Measurements from ENCODE around the gene KLK14.

The KLK14 gene, protein sequence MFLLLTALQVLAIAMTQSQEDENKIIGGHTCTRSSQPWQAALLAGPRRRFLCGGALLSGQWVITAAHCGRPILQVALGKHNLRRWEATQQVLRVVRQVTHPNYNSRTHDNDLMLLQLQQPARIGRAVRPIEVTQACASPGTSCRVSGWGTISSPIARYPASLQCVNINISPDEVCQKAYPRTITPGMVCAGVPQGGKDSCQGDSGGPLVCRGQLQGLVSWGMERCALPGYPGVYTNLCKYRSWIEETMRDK

GRCh38 chr19:51082611-51083010, at the start of gene KLK14:
TSS of gene KLK14 (minus strand) at chr19:51082887. CDS start at chr19:51082614, 273 bp downstream.
- no peak for DNase-seq

- DNase-seq: no peak
Observed at GRCh38 chr19:51131780-51132680, 49.3 kb upstream of the KLK14 start.

GRCh38 chr19:51129716-51130115, 47.0 kb upstream of the KLK14 start:
- no peak for DNase-seq

DNA sequence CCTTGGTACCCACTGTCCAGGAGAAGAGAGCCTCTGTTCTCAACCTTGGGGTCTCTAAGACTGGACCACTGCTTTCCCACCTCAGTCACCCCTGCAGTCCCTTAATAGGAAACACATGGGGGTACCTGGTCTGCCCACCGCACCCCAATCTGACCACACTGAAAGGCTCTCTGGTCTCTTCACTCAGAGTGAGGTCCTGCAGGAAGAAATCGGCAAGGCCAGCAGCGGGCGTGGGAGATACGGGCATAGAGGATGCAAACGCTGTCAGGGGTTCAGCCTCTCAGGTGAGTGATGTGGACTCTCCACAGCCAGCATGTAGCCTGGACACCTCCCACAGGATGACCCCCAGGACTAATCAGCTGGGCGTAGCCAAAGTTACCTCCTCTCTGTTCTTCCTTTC, 45.5 kb upstream of the KLK14 start:
- DNase-seq: no peak

DNA sequence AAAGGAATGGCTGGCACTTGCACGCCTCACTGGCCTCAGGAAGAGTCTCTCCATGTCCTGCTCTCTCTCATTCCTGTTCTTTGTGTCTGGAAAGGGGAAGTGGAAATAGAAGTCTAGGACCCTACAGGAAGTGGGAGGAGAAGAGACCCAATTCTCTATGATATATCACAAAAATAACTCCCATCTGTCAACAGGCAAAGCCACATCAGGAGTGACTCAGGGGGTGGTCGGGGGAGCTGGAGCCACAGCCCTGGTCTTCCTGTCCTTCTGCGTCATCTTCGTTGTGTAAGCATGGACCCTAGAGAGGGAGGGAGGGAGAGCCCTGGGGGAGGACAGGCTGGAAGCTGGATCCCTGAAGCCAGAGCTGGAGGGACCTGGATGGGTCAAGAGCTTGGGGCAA, 45.1 kb upstream of the KLK14 start:
- no peak for DNase-seq

DNA sequence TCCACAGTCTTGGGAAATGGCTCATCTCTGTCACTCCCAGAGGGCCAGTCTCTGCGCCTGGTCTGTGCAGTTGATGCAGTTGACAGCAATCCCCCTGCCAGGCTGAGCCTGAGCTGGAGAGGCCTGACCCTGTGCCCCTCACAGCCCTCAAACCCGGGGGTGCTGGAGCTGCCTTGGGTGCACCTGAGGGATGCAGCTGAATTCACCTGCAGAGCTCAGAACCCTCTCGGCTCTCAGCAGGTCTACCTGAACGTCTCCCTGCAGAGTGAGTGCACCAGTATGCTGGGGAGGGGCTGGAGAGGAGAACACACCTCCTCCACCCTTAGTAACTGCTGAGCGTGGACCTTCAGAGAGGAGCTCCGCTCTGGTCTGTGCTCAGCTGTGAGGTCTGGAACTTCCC, 44.3 kb upstream of the KLK14 start:
- no peak for DNase-seq

GRCh38 chr19:51125421-51126075, 42.9 kb upstream of the KLK14 start:
- no peak for DNase-seq

- no peak for DNase-seq
Observed at GRCh38 chr19:51124729-51125128, 42.0 kb upstream of the KLK14 start, which contains the start of gene SIGLEC9. TSS of gene SIGLEC9 (plus strand) at chr19:51124906. CDS start at chr19:51124975, 69 bp downstream.

DNA sequence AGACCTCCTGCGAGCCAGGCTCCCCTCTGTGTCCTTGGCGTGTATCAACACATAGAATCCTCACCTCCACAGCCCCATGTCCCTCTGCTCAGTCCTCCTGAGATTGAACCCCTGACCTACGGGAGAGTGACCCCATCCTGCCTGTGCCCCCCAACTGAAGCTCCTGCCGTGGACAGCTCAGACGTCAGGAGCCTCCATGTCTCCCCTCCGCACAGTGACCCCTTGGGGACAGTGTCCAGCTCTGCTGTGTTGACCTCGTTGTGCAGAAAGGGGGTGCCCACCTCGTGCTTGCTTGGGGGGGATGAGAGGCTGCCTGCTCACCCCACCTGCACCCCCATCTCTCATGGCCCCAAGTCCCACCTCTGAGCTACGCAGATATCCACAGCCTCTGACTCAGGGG, 41.5 kb upstream of the KLK14 start:
- no peak for DNase-seq

DNA sequence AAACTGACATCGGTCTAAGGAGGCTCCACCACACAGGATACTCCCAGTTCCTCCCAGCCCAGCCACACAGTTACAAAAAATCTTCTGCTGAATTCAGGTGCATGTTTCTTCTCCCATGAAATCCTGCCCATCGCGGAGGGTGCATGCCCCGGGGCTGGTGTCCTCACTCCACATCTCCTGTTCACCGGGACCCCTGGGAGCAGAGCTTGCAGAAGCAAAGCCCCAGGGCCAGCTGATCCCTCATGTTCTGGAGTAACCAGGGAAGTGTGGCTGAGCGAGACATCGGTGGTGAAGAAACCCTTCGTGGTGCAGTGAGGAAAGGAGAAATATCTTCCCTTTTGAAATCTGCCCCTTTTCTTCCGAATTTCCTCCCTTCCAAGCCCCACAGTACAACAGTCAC, 41.1 kb upstream of the KLK14 start:
- no peak for DNase-seq

DNA sequence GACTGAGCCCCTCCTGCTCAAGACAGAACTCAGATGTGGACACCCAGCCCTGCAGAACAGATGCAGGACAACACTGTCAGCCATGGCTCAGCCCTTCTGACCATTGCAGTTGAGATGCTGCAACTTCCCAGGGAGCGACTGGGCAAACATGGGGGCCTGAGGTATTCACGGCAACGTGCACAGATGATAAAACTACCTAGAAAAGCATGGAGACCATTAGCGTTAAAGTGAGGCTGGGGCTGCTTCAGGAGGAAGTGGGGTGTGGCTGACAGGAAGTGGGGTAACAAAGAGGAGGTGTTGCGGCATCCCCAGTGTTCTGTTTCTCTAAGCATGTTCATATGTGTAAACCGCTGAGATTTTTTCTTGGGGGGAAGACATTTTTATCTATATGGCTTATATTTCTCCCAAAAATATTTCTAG, 40.7 kb upstream of the KLK14 start:
- no peak for DNase-seq

GRCh38 chr19:51122112-51122981, 39.7 kb upstream of the KLK14 start:
- no peak for DNase-seq

GRCh38 chr19:51121257-51121656, 38.6 kb upstream of the KLK14 start:
- DNase-seq: no peak

- DNase-seq: no peak
Observed at GRCh38 chr19:51120160-51120559, 37.5 kb upstream of the KLK14 start.

DNA sequence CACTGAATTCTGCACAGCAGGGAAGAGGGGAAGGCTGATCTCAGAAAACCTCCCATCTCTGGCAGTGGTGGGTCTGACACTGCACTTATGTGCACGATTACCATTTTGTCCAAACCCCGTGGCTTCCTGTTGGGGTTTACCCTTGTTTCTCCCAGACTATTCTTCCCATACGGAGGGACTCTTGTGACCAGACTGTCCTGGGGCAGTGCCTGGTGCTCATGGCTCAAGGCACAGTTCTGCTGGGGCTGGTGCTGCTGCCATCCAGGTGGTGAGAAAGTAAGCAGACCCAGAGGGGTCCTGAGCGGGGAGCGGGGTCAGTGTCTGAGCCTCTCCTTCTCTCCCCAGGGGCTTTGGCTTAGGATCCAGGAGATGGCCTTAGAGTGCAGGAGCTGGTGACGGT, 36.9 kb upstream of the KLK14 start:
- no peak for DNase-seq

GRCh38 chr19:51119101-51119500, 36.4 kb upstream of the KLK14 start:
- DNase-seq: no peak

DNA sequence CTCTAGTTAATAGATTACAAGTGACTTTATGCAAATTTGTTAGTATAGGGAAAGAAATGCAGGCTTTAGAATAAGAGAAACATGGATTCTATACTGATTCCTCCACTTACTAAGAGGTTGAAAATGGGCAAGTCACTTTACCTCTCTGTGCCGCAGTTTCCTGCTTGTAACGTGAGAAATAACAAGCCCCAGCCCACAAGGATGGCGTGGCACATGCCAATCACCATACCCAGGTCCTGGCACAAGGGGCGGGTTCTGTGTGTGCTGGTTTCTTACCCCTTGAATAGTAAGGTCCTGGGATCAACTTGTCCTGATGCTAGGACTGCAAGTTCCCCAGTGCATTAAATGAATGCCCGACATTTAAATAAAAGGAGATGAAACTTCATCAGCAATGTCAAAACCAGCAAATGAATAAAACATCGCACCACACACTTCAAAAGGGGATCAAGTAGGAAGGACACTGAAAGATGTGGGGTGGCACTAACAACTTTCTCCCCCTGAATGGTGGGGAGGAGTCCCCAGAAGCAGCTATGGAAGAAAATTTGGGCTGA, 34.1 kb upstream of the KLK14 start:
- no peak for DNase-seq

DNA sequence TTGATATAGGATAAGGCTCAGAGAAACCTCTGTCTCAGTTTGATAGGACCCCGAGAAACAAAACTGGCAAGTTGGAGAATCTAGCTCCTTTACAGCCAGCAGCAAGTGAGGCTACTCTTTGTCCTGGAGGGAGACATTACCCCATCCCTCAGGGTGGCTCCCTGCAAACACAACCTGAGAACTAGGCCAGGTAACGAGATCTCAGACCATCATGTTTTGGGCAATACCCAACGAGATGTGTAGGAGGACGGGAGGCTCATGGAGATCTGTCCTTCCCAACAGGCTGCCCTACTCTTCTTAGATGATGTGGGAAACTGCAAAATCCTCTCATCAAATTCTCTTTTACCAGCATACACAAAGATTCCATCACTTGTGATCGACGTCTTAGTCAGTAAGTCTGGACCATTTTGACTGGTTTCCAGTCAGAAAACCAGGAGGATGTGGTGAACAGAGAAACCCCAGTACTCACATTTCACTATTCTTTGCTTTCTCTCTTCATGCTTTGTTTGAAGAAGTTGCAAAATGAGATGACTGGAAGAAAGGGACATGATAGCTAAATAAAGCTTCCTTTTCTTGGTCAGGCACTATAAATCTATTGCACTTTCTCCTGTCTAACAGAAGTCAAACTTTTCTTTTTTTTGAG, 31.5 kb upstream of the KLK14 start:
- no peak for DNase-seq

DNA sequence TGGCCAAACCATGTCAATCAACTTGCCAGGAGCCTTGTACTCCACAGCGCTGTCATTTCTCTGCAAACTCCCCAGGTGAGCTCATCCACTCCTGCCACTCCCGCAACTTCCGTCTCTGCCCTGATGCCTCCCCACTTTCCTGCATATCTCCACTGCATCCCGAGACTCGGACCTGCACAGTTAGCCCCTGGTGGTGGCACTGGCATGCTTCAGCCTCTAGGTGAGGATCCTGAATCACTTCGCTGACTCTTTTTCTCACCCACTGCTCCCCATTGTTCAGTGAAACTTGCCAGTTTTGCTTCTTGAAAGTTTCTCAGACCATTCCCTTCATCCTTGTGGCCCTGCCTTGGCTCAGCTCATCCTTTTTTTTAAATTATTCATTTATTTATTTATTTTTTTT, 28.9 kb upstream of the KLK14 start:
- DNase-seq: no peak

GRCh38 chr19:51110666-51110971, 27.9 kb upstream of the KLK14 start:
- DNase-seq: no peak

DNA sequence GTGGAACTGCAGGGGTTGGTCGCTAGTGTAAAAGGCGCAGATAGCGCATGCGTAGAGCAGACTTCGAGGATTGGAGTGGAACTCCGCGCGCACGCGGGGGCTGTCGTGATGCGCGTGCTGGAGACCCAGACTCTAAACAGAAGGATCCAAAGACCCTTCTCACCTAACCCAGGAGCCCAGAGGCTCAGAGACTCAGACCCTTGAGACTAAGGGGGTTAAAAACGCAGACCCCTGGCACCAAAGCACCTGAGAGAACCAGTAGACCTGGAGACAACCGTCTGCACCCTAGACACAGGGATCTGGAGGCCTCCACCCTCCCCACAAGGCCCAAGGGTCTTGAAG, 26.1 kb upstream of the KLK14 start:
- no peak for DNase-seq
